ENCODE data around the gene ARMH3.
A peak's percentile ranks its signal among the peaks of the same experiment; 100 is the strongest.

ARMH3 gene

GRCh38 chr10:101850749-101851148, 205.2 kb downstream of the ARMH3 start:
- no peak for DNase-seq

DNA sequence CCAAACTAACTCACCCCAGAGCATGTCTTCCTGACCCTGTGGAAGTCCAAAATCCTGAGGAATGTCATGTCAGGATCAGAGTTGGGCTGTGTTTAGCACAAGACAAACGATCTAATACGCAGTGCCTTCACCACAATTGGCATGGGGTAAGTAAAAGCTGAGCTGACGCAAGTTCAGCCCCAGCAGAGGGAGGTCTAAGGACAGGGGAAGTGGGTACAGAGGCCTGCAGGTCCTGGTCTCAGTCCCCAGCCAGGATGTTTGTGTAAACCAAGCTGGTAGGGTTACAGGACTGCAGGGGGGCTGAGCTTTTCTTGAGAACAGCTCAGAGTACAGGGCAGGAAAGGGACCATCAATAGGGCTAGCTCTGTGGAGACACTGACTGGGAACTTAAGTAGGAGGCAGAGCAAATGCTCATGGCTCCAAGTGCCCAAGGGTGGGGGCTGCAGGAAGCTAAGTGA, 207.1 kb downstream of the ARMH3 start:
- DNase-seq, result no peak

DNA sequence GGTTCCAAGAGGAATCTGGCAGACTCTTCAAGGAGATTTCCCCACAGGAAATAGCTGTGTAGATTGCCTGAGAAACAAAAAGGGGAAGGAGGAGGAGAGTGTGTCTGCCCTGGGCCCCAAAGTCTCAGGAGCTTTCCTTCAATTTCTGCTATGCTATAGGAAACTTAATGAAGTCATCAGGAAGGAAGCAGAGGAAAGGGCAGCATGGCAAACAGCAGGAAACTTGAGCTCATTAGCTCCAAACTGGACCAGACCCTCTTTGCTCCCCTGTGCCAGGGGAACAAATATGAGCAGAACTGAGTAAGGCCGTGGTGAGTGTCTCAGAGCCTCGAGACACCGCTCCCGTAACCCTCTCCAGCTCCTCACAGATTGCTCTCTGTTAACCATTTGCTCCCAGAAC, 207.6 kb downstream of the ARMH3 start:
- no peak for DNase-seq

DNA sequence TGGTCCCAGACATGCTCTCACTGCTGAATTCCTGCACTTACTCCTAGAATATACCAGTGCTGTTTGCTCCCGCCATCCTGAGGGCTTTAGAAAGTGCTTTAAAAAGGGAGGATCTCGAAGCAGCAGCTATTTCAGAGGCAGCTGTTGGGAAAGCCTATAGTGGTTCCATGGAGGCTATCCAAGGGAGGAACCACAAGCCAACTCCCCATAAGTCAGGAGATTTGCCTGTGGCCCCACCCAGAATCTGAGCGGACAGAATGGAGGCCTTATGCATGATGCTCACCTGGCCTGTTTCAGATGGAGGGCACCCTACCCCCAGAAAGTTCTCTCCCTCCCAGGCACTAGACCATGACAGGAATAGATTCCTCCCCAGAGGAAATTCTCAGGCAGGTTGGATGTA, 210.1 kb downstream of the ARMH3 start:
- no peak for DNase-seq

DNA sequence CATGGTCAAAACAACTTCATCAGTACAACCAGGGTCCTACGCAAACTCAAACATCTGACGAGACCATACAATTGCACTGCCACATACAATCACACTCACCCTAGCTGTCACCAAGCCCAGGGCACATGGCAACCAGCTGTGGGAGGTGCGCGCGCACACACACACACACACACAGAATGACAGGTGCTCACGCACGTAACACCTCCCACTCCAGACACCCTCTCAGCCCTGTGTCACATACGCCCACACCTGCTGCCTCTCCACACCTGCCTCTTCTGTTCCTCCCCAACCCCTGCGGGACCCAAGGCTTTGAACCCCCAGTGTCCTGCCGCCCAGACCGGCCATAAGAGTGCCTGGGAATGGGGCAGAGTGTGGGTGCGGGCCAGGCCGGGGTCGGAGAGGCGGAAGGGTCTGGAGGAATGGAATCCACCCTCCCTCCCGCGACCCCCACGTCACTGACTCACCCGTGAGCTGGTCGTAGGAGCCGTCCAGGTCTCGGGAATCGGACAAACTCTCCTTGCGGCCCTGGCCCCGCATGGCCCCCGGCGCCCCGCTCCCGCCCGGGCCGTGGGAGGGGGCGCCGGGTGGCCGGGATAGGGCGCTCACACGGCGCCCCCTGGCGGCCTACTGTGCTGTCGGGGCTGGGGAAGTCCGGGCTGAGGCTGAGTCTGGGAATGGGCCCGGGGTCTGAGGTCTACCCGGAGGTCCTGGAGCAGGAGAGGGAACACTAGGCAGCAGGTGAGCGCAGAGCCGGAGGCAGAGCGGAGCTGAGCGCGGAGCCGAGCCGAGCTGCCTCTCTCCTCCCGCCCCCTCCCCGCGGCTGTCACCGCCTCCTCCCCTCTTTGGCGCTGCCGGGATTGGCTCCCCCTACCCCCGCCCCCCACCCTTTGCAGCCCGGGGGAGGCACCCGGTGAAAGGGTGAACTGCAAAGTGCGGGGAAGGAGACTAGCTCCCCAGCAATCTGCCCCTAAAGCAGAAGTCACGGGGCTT, 212.6 kb downstream of the ARMH3 start, which contains the start of gene KCNIP2:
KCNIP2 (minus strand) TSS at position 769 of the 990 bp plus-strand sequence; CDS start at position 537, 232 bp downstream.
- DNase-seq, result peak; percentile 63

DNA sequence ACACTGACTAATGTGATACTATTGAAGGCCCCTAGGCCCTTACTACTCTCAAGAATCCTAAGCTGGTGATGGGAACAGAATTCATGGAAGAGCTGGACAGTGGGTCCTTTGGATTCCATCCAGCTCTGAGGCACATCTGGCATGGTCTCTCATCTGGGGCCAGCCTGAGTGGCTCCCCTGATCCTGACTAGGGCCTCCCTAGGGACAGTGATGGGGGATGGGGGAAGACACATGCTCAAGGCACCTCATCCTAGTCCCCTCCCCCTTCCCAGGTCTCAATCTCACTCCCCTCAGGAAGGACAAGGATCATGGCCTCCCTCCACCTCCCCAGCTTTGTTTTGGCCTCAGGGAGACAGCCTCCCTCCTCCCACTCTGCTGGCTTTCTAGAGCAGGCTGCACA, 214.1 kb downstream of the ARMH3 start:
- no peak for DNase-seq

- DNase-seq, result peak; percentile 48
These were observed 215.1 kb downstream of the ARMH3 start for GRCh38 chr10:101840741-101841453.

GRCh38 chr10:101840102-101840684, 215.8 kb downstream of the ARMH3 start:
- DNase-seq, result no peak

- peak; percentile 45 for DNase-seq
These were observed 216.4 kb downstream of the ARMH3 start for GRCh38 chr10:101839416-101840063.

- no peak for DNase-seq
These were observed 217.0 kb downstream of the ARMH3 start for GRCh38 chr10:101839002-101839401.

DNA sequence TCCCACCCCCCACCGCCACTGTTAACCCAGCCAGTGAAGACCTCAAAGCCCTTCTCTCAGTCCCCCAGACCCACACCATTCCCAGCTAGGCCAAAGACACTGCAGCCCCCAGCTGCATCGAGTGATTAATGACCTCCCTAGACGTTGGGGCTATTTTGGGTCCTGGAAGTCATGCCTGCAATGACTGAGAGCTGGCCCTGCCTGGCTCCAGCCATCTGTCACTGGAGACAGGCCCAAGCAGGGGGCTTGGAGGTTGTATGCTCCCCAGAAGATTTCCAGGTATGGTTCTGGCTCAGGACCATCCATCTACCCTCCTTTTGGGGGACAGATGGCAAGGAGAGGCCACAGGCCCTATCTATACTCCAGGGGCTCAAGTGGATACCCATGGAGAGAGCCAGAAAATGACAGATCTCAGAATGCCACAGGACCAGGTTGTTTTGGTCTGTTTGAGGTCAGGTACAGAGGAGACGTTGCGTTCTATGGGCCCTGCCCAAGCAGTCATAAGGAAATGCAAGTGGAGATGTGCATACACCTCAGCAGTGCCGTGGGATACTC, 217.5 kb downstream of the ARMH3 start:
- DNase-seq, result no peak

DNA sequence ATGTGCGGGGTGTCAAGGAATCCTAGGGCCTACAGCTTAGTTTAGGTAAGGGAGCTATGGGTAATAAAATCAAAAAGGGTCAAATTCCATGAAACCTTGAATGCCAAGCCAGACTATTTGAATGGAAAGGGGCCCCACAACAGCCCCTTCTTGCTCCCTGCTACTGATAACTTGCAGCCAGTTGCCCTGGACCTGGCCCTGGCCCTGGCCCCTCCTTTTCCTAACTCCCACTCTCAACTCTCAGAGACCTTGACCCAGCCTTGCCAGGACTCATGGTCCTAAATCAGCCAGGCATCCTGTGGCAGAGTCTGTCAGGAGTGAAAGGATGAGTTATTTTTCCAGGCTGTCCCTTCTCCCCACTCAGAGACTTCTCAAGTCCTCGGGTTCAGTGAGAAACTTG, 218.2 kb downstream of the ARMH3 start:
- no peak for DNase-seq

- DNase-seq, result no peak
These were observed 220.6 kb downstream of the ARMH3 start for GRCh38 chr10:101835362-101835761.

- no peak for DNase-seq
These were observed 221.6 kb downstream of the ARMH3 start for GRCh38 chr10:101834341-101834740.

GRCh38 chr10:101833466-101833865, 222.5 kb downstream of the ARMH3 start:
- DNase-seq, result no peak

GRCh38 chr10:101832325-101832771, 223.6 kb downstream of the ARMH3 start:
- DNase-seq, result no peak

DNA sequence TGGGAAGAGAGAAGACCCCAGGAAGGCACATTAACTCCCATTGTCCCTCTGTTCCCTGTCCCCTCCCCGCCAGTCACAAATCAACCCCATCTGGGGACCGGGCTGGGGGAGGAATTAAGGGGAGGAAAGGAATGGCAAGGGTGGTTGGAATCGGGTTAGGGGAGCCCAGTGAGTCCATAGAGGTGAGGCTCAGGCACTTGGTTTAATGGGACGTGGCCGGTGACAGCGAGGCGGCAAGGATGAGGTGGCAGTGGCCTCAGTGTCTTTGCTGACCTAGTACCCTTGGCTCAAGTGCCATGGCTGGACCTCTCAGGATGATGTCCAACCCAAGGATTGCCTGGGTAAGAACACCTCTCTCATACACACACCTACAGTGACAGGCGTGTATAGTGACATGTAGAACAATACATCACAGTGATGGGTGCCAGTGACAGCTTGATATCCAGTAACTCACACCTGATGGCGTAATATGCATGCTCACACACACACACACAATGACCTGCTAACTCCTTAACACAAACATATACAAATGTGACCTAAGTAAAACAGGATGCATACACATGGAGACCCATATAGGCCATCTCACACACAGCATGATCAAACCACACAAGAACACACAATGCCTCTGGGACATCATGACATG, 224.7 kb downstream of the ARMH3 start:
- no peak for DNase-seq

DNA sequence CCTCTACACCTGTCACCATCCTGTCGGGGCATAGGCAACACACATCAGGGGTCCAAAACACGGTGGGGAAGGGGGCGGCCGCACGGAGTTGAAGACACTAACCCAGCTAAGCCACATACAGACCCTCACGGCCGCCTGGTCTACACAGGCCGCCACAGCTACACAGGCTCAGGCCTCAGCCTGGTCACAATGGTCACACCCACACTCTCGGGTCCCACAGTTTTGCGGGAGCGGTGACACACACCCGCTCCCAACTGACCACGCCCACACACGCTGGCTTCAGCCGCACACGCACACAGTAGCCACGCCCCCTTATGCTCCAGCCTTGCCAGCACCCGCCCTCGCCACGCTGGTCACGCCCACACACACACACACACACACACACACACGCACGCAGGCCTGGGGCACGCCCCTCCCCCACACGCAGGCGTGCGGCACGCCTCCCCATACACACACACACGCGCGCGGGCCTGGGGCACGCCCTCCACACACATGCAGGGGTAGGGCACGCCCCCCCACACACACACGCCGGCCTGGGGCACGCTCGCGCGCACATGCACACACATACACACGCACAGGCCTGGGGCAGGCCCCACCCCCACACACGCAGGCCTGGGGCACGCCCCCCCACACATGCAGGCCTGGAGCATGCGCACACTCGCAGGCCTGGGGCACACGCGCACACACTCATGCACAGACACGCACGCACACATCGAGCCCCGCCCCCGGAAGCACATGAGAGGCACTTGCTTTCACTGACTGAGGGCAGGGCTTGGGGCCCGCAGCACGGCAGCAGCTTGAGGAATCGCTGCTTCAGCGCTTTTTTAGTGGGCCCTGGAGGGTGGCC, 225.4 kb downstream of the ARMH3 start:
- DNase-seq, result peak; percentile 97

- DNase-seq, result peak; percentile 57
These were observed 226.2 kb downstream of the ARMH3 start for GRCh38 chr10:101829561-101830315.
